H54 (cell line): ENCODE measurements around the gene EXOC4.

Source experiments
- DNase-seq: peaks from one replicate; pipeline ENCODE4 v3.0.0; 2011; ENCODE audit warnings: low spot score, mixed read lengths; ENCODE audit not compliant: insufficient read length
- FAIRE-seq: peaks from 3 replicates; lab custom pipeline; 2011; peaks lifted over from hg19 to GRCh38; lab: Jason Lieb, UNC
- POLR2A ChIP-seq: IDR thresholded peaks from 2 replicates; pipeline ENCODE4 v1.6.1; 2011; ENCODE audit warnings: low read depth, mild to moderate bottlenecking, low read length

Gene EXOC4

GRCh38 chr7:134083766-134084487 lies 831.0 kb downstream of the EXOC4 start:
- FAIRE-seq: peak; percentile 90
- no peak for TF ChIP-seq POLR2A
- peak; percentile 43 for DNase-seq

GRCh38 chr7:134084488-134085144 lies 831.7 kb downstream of the EXOC4 start:
- DNase-seq (no peak), FAIRE-seq (no peak)
- no peak for TF ChIP-seq POLR2A

- no peak for FAIRE-seq
- no peak for DNase-seq
- no peak for TF ChIP-seq POLR2A
These were observed 832.4 kb downstream of the EXOC4 start for GRCh38 chr7:134085311-134085710.

- no peak for DNase-seq
- no peak for FAIRE-seq
- TF ChIP-seq POLR2A: no peak
These were observed 834.3 kb downstream of the EXOC4 start for GRCh38 chr7:134086998-134087735.

GRCh38 chr7:134088199-134088598 lies 835.3 kb downstream of the EXOC4 start:
- FAIRE-seq: no peak
- no peak for TF ChIP-seq POLR2A
- DNase-seq: no peak

GRCh38 chr7:134089446-134089845 lies 836.6 kb downstream of the EXOC4 start:
- FAIRE-seq: no peak
- TF ChIP-seq POLR2A: no peak

GRCh38 chr7:134098072-134098471 lies 845.2 kb downstream of the EXOC4 start:
- FAIRE-seq (no peak), DNase-seq (no peak)
- TF ChIP-seq POLR2A: no peak

More at GRCh38 chr7:134089446-134089845, 836.6 kb downstream of the EXOC4 start:
- no peak for DNase-seq

GRCh38 chr7:134101716-134102115 lies 848.8 kb downstream of the EXOC4 start:
- no peak for TF ChIP-seq POLR2A
- no peak for FAIRE-seq
- no peak for DNase-seq

GRCh38 chr7:134104166-134104565 lies 851.3 kb downstream of the EXOC4 start:
- TF ChIP-seq POLR2A: no peak
- no peak for FAIRE-seq
- DNase-seq: no peak

GRCh38 chr7:134105841-134106240 lies 853.0 kb downstream of the EXOC4 start:
- FAIRE-seq: no peak
- TF ChIP-seq POLR2A: no peak
- no peak for DNase-seq

GRCh38 chr7:134108802-134109201 lies 855.9 kb downstream of the EXOC4 start:
- TF ChIP-seq POLR2A: no peak
- FAIRE-seq (no peak), DNase-seq (no peak)

- FAIRE-seq (no peak), DNase-seq (no peak)
- TF ChIP-seq POLR2A: no peak
These were observed 860.8 kb downstream of the EXOC4 start for GRCh38 chr7:134113655-134114054.

GRCh38 chr7:134114992-134115391 lies 862.1 kb downstream of the EXOC4 start:
- DNase-seq (no peak), FAIRE-seq (no peak)
- no peak for TF ChIP-seq POLR2A
